ENCODE data around the gene GPR149.
A peak's percentile ranks its signal among the peaks of the same experiment; 100 is the strongest.

GPR149 gene

DNA sequence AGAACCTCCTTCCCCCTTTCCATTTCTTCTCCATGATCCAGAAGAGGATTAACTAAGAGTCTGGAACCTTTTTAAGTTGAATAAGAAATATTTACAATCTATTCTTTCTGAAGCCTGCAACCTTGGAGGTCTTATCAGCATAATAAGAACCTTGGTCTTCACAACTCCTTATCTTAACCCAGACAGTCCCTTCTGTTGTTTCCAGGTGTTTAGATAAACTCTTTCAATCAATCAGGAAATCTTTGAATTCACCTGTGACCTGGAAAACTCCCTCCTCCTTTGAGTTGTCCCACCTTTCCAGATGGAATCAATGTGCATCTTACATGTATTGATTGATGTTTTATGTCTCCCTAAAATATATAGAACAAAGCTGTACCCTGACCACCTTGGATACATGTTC lies 102.1 kb downstream of the GPR149 start:
- no peak for TF ChIP-seq SIN3A (IDR thresholded peaks at IDR 0.05; ENCODE audit: borderline replicate concordance, insufficient read depth, low read length)
- TF ChIP-seq REST (IDR thresholded peaks at IDR 0.05; ENCODE audit: insufficient read depth in 1 of 2, low read depth in 2 of 2, low read length in 2 of 2), result no peak
- no peak for TF ChIP-seq FOXP2 (optimal IDR thresholded peaks at IDR 0.05; ENCODE audit: borderline replicate concordance, extremely low read depth, extremely low read length, insufficient read depth)
- TF ChIP-seq TAF1 (IDR thresholded peaks at IDR 0.05; ENCODE audit: borderline replicate concordance, insufficient read depth, low read length), result no peak
- TF ChIP-seq POLR2AphosphoS5 (IDR thresholded peaks at IDR 0.05; ENCODE audit: low read depth, low read length), result no peak

DNA sequence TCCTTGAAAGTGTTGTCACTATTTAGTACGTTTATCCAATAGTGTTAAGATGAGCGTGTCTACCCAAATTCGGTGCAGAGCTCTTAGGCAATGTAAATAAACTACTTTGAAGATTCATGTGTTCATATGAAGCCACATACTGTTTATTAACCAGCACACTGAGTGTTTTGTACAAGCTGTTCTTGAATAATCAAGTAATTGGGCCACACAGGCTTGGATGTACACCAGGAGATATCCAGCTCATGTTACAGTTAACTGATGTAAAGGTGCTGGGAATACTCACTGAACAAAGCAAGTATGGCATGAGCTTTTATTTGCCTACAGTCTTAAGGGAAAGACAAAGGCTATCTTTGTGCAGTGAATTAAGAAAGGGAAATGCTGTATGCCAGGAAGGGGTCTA lies 105.1 kb downstream of the GPR149 start:
- TF ChIP-seq SIN3A (IDR thresholded peaks at IDR 0.05; ENCODE audit: borderline replicate concordance, insufficient read depth, low read length), result no peak
- no peak for TF ChIP-seq REST (IDR thresholded peaks at IDR 0.05; ENCODE audit: insufficient read depth in 1 of 2, low read depth in 2 of 2, low read length in 2 of 2)
- TF ChIP-seq TAF1 (IDR thresholded peaks at IDR 0.05; ENCODE audit: borderline replicate concordance, insufficient read depth, low read length), result no peak
- no peak for TF ChIP-seq FOXP2 (optimal IDR thresholded peaks at IDR 0.05; ENCODE audit: borderline replicate concordance, extremely low read depth, extremely low read length, insufficient read depth)
- TF ChIP-seq POLR2AphosphoS5 (IDR thresholded peaks at IDR 0.05; ENCODE audit: low read depth, low read length), result no peak

GRCh38 chr3:154323891-154324738 lies 105.9 kb downstream of the GPR149 start, which contains the start of gene DHX36:
TSS of gene DHX36 (minus strand) at chr3:154324487. CDS start at chr3:154324416, 71 bp downstream.
- TF ChIP-seq REST (IDR thresholded peaks at IDR 0.05; ENCODE audit: insufficient read depth in 1 of 2, low read depth in 2 of 2, low read length in 2 of 2), result no peak
- no peak for TF ChIP-seq SIN3A (IDR thresholded peaks at IDR 0.05; ENCODE audit: borderline replicate concordance, insufficient read depth, low read length)
- TF ChIP-seq POLR2AphosphoS5 (IDR thresholded peaks at IDR 0.05; ENCODE audit: low read depth, low read length), result peak; percentile 85
- TF ChIP-seq TAF1 (IDR thresholded peaks at IDR 0.05; ENCODE audit: borderline replicate concordance, insufficient read depth, low read length), result peak; percentile 92; the same call in 1 of the 2 replicates
- peak; percentile 80 for TF ChIP-seq FOXP2 (optimal IDR thresholded peaks at IDR 0.05; ENCODE audit: borderline replicate concordance, extremely low read depth, extremely low read length, insufficient read depth)

DNA sequence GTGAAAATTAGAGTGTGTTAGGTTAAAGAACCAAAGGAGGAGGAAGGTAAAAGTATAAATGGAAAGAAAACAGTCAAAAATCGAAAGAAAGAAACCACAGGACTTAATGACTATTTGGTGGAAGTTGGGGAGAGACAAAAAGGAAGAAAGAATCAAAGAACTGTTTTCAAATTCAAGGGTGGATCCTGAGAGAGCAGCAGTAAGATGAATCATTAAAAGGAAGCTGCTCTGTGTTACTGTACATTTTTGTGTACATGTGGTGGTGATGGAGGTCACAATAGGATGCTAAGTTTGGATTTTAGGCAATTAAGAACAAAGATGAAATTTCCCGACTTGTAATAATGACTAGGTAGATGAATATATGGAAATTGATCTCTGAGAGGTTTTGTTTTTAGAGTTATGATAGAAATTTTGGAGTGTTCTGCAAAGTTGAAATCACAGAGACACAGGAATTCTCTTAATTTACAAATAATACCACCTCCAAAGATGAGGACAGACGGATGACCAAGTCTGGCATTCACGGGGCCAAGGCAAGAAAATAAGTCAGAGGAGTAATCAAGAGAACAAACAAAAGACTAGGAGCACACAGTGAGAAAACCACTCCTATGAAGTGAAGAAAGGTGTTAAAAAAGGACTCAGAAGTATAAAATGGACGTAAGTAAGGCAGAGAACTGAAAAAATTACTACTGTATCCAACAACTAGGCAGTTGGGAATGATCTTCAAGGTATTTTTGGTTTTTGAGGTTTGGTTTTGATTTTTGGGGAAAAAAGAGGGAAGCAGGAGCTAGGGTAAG lies 112.8 kb downstream of the GPR149 start:
- TF ChIP-seq FOXP2 (optimal IDR thresholded peaks at IDR 0.05; ENCODE audit: borderline replicate concordance, extremely low read depth, extremely low read length, insufficient read depth) (no peak), SIN3A (IDR thresholded peaks at IDR 0.05; ENCODE audit: borderline replicate concordance, insufficient read depth, low read length) (no peak), TAF1 (IDR thresholded peaks at IDR 0.05; ENCODE audit: borderline replicate concordance, insufficient read depth, low read length) (no peak), POLR2AphosphoS5 (IDR thresholded peaks at IDR 0.05; ENCODE audit: low read depth, low read length) (no peak), REST (IDR thresholded peaks at IDR 0.05; ENCODE audit: insufficient read depth in 1 of 2, low read depth in 2 of 2, low read length in 2 of 2) (no peak)
